HG03064 (cell line): ENCODE measurements around the gene ABCF1.
"Not testable (repeated sequence)": the region's sequence is repeated elsewhere in the genome, so short reads cannot be mapped to it uniquely, and the experiment has no call there.

Experiments
- ATAC-seq: cut with Tn5 transposase; IDR thresholded peaks from one replicate; pipeline ENCODE4 v1.9.1; 2021; ENCODE audit warnings: low read depth; ENCODE audit not compliant: unreplicated experiment

The ABCF1 gene

DNA sequence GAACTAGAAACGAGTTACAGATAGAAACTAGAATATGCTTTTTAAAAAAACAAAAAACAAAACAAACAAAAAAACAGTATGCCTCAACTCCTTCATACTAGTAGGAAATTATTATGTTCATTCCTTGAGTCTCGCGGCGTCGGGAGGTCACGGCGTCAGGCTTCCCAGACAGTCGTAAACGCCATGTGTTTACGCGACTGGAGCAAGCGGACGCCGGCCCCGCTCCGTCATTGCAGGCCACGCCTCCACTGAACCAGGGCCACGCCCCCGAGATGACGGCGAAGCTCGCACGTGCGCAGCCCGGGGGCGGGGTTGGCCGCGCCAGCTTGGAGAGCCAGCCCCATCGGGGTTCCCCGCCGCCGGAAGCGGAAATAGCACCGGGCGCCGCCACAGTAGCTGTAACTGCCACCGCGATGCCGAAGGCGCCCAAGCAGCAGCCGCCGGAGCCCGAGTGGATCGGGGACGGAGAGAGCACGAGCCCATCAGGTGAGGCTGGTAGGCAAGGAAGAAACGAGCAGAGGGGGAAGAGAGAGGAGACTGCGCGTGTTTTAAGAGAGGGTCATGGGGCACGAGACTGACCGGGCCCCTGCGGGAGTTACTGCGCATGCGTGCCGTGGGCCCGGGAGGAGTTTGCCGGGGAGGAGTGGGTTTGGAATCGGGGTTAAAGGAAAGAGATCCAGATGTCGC lies at the start of gene ABCF1:
Gene ABCF1 (plus strand): TSS at position 368 of the 687 bp plus-strand sequence. CDS start 46 bp downstream, at position 414.
- peak; percentile 90 for ATAC-seq

- not testable (repeated sequence) for ATAC-seq
Measured at GRCh38 chr6:30521952-30522351, 49.3 kb upstream of the ABCF1 start.

DNA sequence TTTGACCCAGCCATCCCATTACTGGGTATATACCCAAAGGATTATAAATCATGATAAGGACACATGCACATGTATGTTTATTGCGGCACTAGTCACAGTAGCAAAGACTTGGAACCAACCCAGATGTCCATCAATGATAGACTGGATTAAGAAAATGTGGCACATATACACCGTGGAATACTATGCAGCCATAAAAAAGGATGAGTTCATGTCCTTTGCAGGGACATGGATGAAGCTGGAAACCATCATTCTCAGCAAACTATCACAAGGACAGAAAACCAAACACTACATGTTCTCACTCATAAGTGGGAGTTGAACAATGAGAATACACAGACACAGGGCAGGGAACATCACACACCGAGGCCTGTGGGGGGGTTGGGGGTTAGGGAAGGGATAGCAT lies 44.8 kb upstream of the ABCF1 start:
- not testable (repeated sequence) for ATAC-seq

- ATAC-seq, result not testable (repeated sequence)
Measured at GRCh38 chr6:30529349-30529875, 41.8 kb upstream of the ABCF1 start.

- no peak for ATAC-seq
Measured at GRCh38 chr6:30530014-30530413, 41.2 kb upstream of the ABCF1 start.

DNA sequence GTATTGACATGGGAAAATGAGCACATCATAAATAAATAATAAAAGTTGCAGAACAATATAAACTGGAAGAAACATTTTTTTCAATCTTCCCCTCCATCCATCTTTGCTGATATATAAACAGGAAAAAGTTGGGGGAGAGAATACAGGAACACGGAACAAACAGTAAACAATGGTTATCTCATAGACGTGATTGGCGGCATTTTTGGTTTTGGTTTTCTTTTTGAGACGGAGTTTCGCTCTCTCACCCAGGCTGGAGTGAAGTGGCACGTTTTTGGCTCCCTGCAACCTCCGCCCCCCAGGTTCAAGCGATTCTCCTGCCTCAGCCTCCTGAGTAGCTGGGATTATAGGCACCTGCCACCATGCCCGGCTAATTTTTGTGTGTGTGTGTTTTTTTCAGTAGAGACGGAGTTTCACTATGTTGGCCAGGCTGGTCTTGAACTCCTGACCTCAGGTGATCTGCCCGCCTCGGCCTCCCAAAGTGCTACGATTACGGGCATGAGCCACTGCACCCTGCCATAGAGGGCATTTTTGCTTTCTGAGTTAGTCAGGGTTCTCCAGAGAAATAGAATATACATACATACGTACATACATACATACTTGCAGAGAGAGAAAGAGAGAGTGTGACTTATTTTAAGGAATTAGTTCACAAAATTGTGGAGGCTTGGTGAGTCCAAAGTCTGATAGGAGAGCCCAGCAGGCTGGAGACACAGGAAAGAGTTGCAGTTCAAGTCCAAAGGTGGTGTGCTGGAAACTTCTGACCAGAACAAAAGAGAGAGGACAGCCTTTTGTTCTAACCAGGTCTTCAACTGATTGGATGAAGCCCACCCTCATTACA lies 37.6 kb upstream of the ABCF1 start:
- no peak for ATAC-seq

- ATAC-seq, result no peak
Measured at GRCh38 chr6:30537931-30538330, 33.3 kb upstream of the ABCF1 start.

- no peak for ATAC-seq
Measured at GRCh38 chr6:30541515-30542403, 29.5 kb upstream of the ABCF1 start.

DNA sequence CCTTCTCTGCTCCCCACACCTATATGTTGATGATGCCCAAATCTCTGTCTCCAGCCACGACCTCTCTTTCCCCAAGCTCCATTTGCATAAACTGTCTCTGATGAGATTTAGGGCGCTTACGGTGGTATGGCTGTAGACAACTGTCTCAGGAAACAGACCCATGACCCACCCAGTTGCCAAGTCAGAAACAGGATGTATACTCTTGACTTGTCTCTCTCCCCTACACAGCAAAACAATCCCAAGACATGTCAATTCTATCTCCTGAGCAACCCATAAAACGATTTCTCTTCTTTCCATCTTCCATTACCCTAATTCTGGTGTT lies 28.9 kb upstream of the ABCF1 start:
- no peak for ATAC-seq

GRCh38 chr6:30542915-30543314 lies 28.3 kb upstream of the ABCF1 start:
- no peak for ATAC-seq

- no peak for ATAC-seq
Measured at GRCh38 chr6:30543821-30544220, 27.4 kb upstream of the ABCF1 start.

DNA sequence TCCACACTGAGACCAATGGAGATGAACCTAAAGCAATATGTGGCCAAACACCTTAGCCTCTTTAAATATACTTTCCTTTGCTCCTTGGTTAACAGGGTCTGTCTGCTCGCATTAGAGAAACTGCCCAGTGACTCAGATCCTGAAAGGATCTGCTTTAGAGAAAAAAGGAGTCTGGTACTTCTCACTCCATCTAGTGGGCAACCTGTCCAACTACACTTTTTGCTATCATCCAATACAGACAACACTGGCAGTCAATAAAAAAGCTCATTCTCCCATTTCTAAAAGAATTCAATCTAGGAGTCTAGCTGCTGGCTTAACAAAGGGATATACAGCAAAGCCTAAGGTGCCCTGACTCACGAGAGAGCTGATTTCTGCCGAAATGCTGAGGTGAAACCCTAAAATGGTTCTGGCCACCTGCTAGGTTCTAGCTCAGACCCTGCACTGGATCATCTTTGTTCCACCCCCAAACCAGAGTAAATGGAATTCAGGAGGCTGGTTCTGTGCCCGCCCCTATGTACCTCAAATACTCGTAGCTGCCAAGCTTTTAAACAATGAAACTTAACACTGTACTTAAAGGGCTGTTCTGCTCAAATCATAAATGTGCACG lies 26.5 kb upstream of the ABCF1 start:
- no peak for ATAC-seq

- ATAC-seq, result no peak
Measured at GRCh38 chr6:30547454-30547853, 23.8 kb upstream of the ABCF1 start.

- no peak for ATAC-seq
Measured at GRCh38 chr6:30548375-30548774, 22.9 kb upstream of the ABCF1 start.

- no peak for ATAC-seq
Measured at GRCh38 chr6:30554404-30554803, 16.8 kb upstream of the ABCF1 start.

GRCh38 chr6:30554962-30555815 lies 16.1 kb upstream of the ABCF1 start:
- no peak for ATAC-seq

DNA sequence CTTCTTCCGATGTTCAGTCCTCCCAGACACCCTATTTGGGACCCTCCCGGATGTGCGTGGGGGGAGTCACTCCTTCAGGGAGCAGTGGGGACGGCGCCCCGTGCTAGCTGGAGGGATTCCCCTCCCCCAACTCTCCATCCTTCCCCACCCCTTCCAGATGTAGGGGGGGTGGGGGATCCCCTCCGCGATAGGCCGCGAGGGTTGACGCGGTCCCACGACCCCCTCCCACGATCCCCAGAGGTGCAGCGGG lies 15.5 kb upstream of the ABCF1 start:
- ATAC-seq, result peak; percentile 5

GRCh38 chr6:30556066-30556905 lies 15.0 kb upstream of the ABCF1 start, which contains the start of gene GNL1:
GNL1 (minus strand) TSS chr6:30556489; CDS start chr6:30556203, 286 bp downstream.
- peak; percentile 77 for ATAC-seq
